Occipital lobe (tissue), 2 donors: Measurements from ENCODE around the gene TMEM203. TPM values are rescaled to one million over a fixed set of nuclear protein-coding genes. Genes with fewer than 3 reads are reported as not detected.

Source experiments
- DNase-seq: peaks from one replicate; lab custom pipeline; 2025; lab: John Stamatoyannopoulos, UW
- total RNA-seq: library from RNA; depleted of rRNA; stranded (reverse); fragments of >200 nt; gene quantifications from one replicate; pipeline ENCODE4 v1.2.3, GENCODE V29; 2014

TMEM203 gene
- total RNA-seq, 1 donor from 2014 or later: 42.9 TPM

DNA sequence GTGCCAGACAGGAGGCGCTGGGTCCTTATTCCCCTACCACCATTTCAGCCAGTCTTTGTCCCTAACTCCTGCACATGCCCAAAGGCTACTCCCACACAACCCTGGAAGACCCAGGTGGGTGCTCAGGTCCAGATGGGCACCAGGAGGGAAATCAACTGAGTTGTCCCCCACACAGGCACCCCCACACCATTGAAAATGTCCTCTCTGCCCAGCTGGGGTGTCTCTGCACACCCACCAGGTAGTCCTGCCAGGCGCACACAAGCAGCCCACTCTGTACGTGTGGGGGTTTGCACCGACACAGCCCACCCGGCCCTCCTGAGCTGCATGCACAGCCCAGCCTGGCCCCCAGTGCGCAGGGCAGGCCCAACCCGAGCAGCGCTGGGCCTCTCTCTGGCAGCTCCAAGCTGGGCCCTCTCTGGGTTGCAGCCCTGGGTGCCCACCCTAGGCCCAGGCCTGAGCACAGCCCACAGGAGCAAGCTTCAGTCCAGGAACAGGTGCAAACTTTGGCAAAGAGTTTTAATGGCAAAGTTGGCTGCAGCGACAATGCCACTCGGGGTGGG lies 14.4 kb upstream of the TMEM203 start:
- DNase-seq: no peak

DNA sequence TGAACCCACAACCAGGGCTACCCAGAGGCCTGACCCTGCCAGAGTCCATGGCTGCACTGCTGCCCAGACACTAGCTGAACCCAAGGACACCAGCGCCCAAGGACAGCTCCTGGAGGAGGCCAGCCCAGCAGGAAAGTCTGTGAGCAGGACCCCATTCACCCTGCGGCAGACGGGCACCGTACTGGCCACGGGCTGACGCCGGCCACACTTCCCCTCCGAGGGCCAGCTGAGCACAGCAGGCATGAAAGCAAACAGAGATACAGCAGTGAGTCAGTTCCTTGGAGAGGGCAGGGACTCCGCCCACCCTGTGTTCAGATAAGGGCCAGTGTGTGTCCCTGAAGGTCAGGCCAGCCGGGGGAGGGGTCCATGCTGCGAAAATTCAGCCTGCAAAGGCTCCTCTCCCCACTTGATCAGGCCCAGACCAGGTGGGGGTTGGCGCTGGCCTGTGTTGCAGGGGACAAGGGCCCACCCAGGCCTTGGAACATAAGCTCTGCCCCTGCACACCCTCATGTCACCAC lies 13.4 kb upstream of the TMEM203 start:
- DNase-seq: no peak

DNA sequence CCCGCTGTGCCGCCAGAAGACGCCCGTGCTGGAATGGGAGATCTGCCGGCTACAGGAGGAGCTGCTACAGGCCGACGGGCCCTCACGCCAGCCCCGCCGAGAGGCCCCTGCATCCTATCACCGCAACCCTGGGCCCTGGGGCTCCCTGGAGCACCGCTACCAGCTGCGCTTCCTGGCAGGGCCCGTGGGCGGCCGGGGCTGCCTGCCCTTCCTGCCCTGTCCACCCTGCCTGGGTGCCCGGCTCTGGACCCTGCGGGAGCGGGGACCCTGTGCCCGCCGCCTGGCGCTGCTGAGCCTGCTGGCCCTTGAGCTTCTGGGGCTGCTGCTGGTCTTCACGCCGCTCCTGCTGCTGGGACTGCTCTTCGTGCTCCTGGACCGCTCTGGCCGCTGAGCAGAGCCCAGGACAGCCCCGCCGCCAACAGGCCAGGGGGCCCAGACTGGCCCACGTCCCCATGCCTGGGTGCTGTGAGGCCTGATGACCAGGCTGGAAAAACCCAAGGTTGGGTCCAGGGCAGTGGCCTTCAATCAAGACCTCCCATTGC lies 12.8 kb upstream of the TMEM203 start:
- DNase-seq: no peak

DNA sequence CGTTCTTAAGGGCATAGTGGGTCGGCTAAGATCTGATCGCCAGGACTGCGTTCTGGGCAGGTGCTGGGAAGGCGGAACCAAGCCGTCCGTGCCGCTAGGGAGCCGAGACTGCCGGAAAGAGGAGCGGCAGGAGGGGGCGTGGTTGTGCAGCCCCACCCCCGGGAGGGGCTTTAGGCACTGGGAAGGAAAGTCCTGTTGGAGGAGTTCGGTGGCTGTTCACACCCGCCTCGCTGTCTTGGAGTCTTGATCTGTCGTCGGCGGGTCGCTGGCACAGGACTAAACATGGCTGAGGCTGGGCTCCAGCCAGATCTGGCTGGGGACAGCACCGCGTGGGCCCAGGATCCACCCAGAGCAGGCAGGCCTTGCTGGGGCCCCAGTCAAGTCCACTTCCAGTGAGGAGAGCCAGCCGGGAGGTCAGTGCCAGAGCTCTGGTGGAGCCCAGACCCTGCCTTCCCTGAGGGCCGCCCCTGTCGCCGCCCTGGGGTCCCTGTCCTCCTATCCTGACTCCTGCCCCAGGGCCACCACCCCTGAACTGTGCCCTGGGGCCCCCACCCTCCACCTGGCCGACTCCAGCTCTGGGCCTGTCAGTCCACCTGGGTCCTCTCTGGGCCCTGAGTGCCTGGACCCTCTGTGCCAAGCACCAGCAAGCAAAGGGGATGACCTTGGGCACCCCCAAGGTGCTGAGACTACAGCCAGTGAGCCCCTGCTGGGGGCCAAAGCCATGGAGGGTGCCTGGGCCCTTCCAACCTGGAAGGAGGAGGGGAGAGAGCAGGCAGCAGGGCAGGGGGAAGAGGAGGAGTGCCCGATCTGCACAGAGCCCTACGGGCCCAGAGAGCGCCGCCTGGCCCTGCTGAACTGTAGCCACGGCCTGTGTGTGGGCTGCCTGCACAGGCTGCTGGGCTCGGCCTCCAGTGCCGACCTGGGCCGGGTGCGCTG lies 12.1 kb upstream of the TMEM203 start:
- DNase-seq: no peak

DNA sequence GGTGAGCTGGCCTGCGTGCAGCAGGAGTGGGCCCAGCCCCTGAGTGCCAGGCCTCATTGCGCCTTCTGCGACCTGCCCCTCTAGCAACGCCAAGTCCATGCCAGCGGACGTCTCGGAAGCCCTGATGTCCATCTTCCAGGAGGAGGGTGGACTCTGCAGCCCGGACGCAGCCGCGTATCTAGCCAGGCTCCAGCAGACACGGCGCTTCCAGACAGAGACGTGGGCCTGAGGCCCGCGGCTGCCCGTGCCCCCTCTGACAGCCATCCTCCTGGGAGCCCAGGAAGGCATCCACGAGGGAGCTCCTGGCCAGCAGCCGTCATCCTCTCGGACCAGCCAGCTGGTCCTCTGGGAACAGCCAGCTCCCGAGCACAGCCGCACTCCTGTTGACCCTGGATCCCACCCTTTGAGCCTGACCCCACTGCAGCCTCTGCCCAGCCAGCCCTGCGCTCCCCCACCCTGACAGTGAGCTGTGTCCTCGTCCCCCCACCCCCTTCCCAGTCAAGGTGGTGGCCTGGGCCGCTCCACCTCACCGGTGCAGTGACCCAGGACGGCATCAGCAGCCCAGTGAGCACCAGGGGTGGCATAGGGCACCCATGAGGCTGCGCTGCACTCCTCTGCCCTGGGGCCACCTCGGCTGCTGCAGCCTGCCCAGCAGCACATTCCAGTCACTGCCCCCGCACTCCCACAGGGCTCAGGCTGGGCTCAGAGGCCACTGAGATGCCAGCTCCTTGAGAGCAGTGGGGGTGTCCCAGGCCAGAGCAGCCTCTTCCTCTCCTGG lies 10.9 kb upstream of the TMEM203 start:
- no peak for DNase-seq

DNA sequence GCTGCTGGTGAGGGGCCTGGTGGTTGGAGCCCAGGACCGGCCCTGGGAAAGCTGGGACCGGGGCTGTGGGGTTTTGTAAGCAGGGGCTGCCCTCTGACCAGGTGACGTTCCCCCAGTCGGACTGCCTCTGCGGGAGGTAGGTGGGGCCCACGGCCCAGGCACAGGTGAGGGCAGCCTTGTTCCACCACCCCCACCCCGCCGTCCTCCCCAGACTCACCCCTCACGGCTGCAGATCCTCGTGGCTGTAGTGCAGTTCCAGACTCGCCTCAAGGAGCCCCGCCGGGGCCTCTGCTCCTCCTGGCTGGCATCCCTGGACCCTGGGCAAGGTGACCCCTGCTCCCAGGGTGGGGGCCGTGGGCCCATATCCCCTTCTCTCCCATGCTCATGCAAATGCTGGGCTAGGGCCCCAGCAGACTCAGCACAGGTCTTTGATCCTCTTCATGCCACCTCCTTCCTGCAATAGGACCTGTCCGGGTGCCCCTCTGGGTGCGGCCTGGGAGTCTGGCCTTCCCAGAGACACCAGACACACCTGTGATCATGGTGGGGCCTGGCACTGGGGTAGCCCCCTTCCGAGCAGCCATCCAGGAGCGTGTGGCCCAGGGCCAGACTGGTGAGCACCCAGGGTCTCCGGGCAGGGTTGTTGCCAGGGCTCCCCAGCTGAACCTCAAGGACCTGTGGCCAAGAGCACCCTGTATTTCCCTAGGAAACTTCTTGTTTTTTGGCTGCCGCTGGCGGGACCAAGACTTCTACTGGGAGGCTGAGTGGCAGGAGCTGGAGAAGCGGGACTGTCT lies 9.9 kb upstream of the TMEM203 start:
- DNase-seq: no peak

DNA sequence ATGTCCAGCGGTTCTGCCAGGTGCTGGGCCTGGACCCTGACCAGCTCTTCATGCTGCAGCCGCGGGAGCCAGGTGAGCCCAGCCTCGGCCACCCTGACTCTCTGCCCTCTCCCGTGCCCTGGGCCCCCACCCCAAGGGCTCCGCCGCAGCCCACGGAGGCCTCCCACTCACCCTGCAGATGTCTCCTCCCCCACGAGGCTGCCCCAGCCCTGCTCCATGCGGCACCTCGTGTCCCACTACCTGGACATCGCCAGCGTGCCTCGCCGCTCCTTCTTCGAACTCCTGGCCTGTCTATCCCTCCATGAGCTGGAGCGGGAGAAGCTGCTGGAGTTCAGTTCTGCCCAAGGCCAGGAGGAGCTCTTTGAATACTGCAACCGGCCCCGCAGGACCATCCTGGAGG lies 9.2 kb upstream of the TMEM203 start:
- no peak for DNase-seq

DNA sequence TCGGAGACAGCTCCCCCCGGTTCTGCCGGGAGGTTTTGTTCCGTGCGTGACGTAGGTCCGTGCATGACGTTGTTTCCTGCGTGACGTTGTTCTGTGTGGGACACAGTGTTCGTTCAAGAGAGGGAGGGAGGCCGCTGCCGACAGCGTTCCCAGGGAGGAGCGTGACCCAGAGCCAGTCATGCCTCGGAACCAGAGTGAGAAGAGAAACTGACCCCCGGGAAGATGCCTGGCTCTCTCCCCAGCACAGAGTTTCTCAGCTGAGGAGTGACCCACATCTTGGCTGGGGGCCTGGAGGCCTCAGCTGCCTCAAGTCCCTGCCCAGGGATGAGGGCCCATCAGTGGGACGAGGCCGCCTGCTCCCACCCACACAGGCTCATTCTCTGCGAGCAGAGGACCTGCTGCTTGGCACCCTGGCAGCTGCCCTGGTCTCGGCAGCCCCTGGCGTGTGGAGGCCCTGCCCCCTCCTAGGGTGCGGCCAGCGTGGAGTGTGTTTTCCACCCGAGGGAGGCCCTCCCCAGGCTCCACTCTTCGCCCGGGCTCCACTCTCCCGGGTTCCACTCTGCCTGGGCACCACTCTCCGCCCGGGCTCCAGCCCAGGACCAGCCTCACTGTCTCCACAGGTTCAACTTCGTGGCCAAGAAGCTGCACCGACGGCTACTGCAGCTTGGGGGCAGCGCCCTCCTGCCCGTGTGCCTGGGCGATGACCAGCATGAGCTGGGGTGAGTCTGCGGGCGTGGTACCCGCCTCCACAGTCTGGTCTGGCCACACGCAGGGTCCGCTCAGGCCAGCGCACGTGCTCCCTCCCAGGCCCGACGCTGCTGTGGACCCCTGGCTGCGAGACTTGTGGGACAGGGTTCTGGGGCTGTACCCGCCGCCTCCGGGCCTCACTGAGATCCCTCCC lies 8.0 kb upstream of the TMEM203 start:
- DNase-seq: no peak

DNA sequence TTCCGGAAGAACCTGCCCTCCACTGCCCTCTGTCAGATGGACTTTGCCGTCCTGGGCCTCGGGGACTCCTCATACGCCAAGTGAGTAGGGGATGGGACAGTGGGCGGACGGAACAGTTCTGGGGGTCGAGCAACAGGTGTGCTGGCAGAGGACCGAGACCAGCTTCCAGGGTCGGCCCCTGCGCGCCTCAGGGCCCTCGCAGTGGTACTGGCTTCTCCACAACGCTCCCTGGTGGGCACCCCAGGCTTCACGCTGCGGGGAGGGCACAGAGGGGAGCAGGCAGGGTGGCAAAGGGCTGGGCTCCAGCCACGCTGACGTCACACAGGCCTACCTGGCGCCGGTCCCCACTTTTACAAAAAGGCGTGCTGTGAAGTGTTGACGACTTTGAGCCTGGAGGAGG lies 7.1 kb upstream of the TMEM203 start:
- no peak for DNase-seq

DNA sequence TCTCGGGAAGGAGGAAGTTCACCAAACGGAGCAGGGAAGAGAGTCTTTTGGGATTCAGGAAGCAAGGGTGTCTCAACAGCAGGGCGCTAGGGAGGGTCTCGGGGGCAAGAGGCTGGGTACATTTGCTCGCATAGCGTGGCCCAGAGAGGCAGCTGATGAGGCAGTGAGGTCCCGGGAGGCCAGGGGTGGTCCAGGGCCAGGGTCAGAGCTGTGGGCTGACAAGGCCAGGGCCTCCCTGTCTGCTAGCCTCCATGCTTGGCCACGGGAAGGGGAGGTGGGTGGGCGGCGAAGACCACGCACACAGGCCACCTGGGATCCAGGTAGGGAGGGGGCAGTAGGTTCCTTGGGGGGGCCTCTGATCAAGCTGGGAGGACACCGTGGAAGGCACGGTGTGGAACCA lies 6.1 kb upstream of the TMEM203 start:
- no peak for DNase-seq

DNA sequence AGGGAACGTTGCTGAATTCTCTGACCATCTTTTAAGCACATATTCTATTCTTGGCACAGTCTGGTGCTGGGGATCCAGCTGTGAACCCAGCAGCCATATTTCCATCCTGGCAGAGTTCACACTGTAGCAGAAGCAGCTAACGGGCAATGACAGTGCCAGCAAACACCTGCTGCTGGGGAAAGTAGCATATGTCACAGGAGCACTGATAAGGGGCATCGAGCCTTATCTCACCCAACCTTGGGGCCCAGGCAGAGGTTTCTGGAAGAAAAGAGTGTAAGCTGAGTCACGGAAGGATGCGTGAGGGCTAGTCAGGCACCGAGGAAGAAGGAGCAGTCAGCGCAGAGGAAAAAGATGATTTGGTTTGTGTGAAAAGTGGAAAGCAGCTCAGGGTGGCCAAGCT lies 1.2 kb upstream of the TMEM203 start:
- no peak for DNase-seq

DNA sequence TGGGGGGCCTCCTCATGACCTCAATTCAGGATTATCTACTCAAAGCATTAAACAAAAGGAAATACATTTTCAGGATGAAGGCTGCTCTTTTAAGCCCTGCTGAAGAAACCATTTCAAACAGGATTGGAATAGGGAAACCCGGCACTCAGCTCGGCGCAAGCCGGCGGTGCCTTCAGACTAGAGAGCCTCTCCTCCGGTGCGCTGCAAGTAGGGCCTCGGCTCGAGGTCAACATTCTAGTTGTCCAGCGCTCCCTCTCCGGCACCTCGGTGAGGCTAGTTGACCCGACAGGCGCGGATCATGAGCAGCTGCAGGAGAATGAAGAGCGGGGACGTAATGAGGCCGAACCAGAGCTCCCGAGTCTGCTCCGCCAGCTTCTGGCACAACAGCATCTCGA lies 720 bp downstream of the TMEM203 start:
- no peak for DNase-seq

DNA sequence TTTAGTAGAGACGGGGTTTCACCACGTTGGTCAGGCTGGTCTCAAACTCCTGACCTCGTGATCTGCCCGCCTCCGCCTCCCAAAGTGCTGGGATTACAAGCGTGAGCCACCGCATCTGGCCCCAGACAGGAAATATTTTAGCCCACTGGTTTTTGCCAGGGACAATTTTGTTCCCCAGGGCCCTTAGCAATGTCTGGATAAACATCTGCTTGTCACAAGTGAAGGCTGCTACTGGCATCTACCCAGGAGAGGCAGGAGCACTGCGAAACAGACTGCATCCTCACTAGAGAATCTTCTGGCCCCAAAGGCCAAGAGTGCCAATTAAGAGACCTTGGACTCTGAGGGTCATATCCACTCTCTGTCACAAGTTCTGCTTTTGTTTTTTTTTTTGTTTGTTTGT lies 2.5 kb downstream of the TMEM203 start:
- no peak for DNase-seq

DNA sequence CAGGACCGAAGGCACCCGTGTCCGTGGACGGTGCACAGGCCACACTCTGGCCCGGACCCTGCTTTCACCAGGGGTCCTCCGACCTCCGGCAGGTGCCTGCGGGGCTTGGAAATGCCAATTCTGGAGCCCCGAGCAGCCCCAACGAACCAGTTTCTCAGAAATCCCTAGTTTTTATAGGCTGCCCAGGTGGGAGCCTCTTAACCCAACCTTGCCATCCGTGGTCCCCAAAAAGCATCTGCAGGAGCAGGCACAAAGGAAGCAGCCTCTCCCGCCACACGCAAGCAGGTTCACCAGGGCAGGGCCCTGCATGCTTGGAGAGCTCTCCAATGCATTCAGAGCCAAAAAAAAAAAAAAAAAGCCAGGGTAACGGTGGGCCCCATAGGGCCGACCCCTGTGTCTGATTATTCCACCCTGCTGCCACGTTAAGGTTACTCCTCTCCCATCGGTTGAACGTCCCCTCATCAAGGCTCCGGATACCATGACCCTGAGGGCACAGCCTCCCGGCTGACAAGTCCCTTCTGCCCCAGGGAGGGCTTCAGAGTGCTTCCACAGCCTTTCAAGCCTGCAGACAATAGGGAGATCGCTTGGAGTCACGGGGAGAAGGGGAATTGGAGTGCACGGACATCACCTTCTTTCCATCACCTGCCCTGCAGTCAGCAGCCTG lies 4.1 kb downstream of the TMEM203 start:
- no peak for DNase-seq

DNA sequence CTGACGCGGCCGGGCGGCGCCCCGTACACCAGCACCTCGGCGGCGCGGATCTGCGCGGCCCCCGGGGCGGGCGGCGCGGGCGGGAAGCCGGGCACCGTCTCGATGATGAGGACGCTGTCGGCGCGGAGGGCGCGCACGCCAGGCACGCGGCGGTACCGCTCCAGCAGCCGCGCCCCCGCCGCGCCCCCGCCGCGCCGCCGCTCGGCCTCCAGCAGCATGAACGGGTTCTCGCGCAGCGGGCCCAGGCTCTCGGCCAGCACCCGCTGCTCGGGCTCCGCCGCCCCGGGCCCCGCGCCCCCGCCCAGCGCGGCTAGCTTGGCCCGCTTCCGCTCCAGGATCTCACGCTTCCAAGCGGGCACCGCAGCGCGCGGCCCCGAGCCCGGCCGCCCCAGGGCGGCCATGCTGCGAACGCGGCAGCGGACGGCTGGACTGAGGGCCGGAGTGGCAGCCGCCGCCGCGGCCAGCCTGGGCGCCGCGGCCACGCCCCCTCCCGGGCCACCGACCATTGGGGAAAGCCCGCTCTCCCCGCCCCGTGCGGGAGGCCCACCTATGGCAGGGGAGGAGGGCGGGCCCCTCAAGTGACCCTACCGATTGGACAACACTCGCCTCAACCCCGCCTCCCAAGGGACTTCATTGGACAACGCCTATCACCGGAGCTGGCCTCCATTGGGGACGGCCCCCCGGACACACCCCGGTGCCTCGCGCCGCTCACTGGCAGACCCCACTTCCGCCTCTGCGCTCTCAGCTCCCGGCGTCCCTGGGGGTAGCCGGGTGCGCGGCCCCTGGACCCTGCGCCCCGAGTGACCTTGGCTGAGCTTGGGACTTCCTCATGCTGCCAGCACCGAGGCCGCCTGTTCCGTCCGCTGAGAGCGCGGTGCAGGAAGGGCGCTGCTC lies 4.9 kb downstream of the TMEM203 start, which contains the start of gene TPRN:
Gene TPRN, minus strand, starts transcription at position 431 of the 894 bp plus-strand sequence. Its CDS starts 30 bp downstream, at position 401.
- peak; percentile 99 for DNase-seq

DNA sequence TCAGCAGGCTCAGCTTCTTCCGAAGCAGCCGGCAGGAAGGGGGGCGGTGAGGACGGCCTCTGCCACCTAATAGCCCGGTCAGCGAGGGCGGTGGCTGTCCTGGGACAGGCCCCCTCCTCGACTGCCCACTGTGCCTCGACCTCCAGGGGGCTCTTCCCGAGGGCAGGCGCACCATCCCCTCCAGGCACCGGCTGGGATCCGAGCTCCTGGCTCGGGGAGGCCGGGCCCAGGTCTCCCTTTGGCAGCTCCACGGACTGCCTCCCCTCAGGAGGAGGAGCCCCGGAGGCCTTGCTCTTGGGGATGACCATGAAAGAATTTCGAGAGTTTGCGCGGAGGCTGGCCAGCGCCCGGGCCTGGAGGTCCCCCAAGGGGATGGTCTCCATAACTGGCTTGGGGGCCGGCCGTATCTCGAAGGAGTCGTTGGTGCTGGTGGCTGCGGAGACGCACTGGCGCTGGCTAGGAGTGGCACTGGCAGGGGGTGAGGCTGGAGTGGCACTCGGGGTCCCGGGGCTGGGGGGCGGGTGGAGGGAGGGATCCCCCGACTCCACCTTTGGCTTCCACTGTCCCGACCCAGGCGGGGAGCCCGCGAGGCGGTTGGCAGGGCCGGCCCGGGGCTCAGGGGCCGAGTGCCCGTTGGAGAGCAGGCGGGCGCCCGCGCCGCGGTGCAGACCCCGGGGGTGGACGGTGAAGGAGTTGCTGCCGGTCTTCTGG lies 5.9 kb downstream of the TMEM203 start:
- no peak for DNase-seq

DNA sequence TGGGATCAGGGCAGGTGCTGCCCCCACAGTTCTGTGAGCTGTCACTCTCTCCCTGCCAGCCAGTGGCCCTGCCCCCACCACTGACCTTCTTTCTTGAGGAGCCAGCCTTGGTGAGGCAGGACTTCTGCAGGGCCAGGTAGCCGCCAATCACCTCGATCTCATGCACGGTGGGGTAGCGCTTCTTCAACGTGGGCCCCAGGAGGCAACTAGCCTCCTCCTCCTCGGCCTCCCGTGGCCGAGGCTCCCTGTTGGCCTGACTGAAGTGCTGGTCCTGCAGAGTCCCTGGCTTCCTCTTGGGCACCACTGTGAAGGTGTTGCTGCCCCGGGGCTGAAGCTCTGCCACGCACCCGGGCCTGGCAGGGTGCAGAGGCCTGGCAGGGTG lies 6.6 kb downstream of the TMEM203 start:
- no peak for DNase-seq
